Left cardiac atrium (tissue), 4 donors: ENCODE measurements around the gene ENOX1. TPM values are rescaled to one million over a fixed set of nuclear protein-coding genes. Genes with fewer than 3 reads are reported as not detected.

Experiments
- ATAC-seq, 2 donors: fragments of 200-7000 bp; cut with Tn5 transposase; one replicate each; pipeline ENCODE4 v1.9.1; 2020; ENCODE audit warnings: mild to moderate bottlenecking in 2 of 2, moderate library complexity in 2 of 2
- DNase-seq: peaks from one replicate; pipeline ENCODE4 v3.0.0-alpha.2; 2020
- intact Hi-C, 2 donors: fragments of 100-400 bp; cut with DNase I; formaldehyde crosslinking; loops; one replicate each; pipeline versions ENCODE4 v1.14.1 to v1.15.1; 2022 to 2023
- total RNA-seq, 2 donors: library from RNA; stranded (reverse); fragmentation: NEBNext Ultra II Directional; extraction: Animal tissue kit (Norgen Biotek cat#: 25700); gene quantifications; one replicate each; pipeline ENCODE4 v1.2.1, GENCODE V29; 2021
- donor health status: DM: no; HTN: yes; CAD: no.
- donor health status: DM: no; HTN: yes; CAD: no; lungs with severe emphysema.
- donor health status: DM: yes; HTN: yes; CAD: no.
- donor health status: Dilated cardiomyopathy.

ENOX1 gene
- total RNA-seq, 2 donors from 2014 or later: 1.7 to 2.0 TPM

- intact Hi-C loops: no loop called here
- ATAC-seq: no peak
- no peak for DNase-seq
Measured at GRCh38 chr13:43297967-43298678, 488.6 kb downstream of the ENOX1 start.

- ATAC-seq: no peak
- no peak for DNase-seq
- intact Hi-C loops: no loop called here
Measured at GRCh38 chr13:43295825-43296564, 490.8 kb downstream of the ENOX1 start.

- ATAC-seq (no peak), DNase-seq (no peak)
- intact Hi-C loops: no loop called here
Measured at GRCh38 chr13:43295321-43295720, 491.5 kb downstream of the ENOX1 start.

DNA sequence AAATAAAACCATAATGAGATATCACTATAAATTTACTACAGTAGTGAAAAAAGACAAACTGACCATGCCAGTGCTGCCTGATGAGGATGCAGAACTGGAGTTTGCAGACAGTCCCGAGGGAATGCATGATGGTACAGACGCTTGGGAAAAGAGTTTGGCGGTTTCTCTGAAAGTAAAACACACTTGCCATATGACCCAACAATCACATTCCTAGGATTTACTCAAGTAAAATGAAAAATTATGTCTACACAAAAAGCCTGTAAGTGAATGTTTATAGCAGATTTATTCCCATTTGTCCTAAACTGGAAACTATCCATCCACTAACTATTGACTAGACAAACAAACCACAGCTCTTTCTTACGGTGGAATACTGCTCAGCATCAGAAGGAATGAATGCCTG lies 492.4 kb downstream of the ENOX1 start:
- no peak for DNase-seq
- no peak for ATAC-seq
- intact Hi-C loops: no loop called here

DNA sequence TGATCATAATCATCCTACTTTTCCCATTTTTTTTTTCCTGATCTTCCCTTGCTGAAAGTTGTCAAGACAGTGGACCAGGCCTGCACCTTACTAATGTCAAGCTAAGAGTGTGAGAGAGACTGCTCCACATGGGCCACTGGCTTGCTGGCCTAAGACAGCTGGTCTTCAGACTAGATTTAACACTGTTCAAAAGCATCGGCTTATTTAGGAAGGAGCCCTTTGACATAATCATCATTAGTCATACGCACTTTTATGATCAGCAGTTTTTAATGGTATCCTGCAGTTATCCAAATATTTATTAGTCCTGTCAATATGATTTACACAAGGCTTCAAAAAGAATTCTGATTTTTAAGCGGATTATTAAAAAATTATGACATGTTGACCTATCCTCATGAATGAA lies 492.8 kb downstream of the ENOX1 start:
- DNase-seq (no peak), ATAC-seq (no peak)
- intact Hi-C loops: no loop called here

DNA sequence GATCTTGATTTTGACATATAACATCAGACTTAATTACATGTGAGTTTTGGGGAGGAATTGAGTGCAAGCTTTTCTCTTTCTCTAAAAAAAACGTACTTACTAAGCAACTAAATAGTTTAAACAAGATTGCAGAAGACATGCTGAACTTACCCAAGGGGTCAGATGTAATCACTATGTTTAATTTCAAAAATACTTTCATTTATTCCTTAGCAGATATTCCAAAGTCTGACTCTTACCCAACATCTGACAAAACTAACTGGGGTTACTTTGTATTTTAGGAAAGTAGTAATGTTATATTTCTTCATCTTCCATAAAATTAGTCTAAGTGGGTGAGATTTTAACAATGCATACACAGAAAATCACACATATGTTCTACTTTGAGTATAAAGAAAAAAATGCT lies 493.2 kb downstream of the ENOX1 start:
- ATAC-seq: no peak
- intact Hi-C loops: no loop called here
- DNase-seq: no peak

- intact Hi-C loops: no loop called here
- ATAC-seq: no peak
- DNase-seq: no peak
Measured at GRCh38 chr13:43293008-43293407, 493.8 kb downstream of the ENOX1 start.

- intact Hi-C loops: no loop called here
- no peak for ATAC-seq
Measured at GRCh38 chr13:43291287-43292060, 495.3 kb downstream of the ENOX1 start.

DNA sequence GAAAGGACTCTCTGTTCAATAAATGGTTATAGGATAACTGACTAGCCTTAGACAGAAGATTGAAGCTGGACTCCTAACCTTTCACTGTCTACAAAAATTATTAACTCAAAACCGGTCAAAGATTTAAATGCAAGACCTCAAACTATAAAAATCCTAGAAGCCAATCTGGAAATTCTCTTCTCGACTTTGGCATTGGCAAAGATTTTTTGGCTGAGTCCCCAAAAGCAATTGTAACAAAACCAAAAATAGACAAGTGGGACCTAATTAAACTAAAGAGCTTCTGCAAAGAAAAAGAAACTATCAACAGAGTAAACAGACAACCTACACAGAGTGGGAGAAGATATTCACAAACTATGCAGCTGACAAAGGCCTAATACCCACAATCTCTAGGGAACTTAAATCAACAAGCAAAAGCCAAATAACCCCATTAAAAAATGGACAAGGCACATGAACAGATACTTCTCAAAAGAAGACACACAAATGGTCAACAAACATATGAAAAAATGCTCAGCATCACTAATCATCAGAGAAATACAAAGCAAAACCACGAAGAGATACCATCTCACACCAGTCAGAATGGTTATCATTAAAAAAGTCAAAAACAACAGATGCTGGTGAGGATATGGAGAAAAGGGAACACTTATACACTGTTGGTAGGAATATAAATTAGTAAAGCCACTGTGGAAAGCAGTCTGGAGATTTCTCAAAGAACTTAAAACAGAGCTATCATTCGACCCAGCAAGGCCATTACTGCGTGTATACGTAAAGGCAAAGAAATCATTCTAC lies 497.1 kb downstream of the ENOX1 start:
- ATAC-seq (no peak), DNase-seq (no peak)
- intact Hi-C loops: no loop called here

More at GRCh38 chr13:43291287-43292060, 495.3 kb downstream of the ENOX1 start:
- no peak for DNase-seq

DNA sequence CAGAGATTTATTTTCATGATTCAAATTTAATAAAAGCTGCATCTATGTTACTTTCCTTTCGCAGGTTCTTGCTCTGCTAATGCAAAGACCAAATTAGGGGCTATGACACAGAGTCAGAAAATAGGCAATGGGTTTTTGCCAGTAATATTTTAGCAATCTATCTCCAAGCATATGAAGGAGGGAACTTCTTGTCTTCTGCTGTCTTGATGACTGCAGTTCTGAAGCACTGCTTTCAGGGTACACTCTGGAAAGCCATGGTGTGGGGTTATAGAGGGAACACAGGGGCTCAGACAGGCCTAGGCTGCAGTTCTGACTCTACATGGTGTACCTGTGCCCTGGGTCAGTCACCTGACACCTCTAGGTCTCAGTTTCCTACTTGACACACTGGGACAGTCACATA lies 500.0 kb downstream of the ENOX1 start:
- ATAC-seq: no peak
- intact Hi-C loops: no loop called here
- DNase-seq: no peak

DNA sequence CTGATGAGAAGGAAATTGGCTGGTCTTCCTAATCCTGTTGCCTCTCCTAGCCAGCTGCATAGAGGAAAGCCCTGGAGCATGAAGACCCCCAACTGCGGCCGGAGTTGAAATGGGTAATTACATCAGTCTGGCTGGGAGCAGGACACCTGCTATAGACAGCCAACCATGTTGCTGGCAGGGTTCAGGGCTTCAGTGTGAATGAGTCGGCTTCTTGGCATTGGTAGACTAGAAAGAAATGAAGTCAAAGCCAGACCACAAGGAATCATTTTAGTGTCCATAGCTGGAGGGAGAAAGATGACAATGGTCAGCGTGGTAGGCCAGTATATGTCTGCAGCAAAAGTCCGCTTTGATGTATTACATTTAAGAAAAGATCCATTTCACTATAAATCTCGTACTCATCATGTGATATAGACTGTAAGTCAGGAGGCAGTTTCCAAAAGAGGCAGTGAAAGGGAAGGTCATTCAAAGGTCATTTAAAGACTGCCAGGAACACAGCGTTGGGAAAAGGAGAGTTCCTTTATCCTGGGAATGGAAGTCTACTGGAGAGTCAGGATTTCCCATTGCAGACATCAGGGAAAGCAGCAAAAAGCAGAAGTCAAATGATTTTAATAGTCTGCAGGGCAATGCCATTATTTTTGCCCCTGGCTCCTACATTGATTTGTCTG lies 500.7 kb downstream of the ENOX1 start:
- DNase-seq (no peak), ATAC-seq (peak; percentile 34 to 74)
- intact Hi-C loops: no loop called here

DNA sequence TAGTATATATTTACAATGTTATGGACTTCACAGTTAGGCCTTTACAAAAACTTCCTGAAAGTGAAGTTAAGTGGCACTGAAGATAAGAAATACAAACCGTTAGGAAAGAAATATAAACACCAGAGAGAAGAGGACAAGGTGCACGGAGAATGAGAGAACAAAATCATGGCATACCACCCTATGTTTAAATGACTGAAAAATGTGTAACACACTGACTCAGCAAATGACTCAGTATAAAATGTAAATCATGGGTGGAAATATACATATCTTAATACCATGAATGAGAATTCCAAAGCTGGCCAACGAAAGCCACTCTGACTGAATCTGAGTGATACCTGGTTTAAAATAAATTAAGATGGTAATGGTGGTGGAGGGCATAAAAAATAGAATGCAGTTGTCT lies 502.6 kb downstream of the ENOX1 start:
- ATAC-seq (no peak), DNase-seq (no peak)
- intact Hi-C loops: no loop called here

DNA sequence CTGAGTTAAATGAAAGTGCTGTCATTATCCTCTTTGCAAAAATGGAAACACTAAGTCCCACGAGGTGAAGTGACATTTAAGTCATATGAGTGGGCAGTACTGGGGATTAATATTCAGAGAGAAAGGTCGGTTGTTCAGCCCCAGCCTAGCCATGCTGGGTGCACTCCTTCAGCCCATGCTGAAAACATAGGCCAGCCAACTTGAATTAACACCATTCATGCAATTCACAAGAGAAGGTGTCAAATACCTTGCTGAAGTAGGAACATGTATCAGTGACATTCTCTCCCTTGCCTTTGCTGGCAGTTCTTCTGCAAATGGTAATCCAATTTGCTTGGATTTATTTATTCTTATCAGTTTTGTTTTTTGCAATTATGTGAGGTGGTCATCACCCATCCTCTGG lies 507.1 kb downstream of the ENOX1 start:
- DNase-seq: no peak
- intact Hi-C loops: no loop called here
- ATAC-seq: peak in 1 of 2 donors; percentile 38

GRCh38 chr13:43278127-43278526 lies 508.6 kb downstream of the ENOX1 start:
- no peak for ATAC-seq
- no peak for DNase-seq
- intact Hi-C loops: no loop called here

- ATAC-seq (no peak), DNase-seq (no peak)
- intact Hi-C loops: no loop called here
Measured at GRCh38 chr13:43277142-43277541, 509.6 kb downstream of the ENOX1 start.

GRCh38 chr13:43274881-43275280 lies 511.9 kb downstream of the ENOX1 start:
- intact Hi-C loops: no loop called here
- no peak for ATAC-seq
- no peak for DNase-seq

DNA sequence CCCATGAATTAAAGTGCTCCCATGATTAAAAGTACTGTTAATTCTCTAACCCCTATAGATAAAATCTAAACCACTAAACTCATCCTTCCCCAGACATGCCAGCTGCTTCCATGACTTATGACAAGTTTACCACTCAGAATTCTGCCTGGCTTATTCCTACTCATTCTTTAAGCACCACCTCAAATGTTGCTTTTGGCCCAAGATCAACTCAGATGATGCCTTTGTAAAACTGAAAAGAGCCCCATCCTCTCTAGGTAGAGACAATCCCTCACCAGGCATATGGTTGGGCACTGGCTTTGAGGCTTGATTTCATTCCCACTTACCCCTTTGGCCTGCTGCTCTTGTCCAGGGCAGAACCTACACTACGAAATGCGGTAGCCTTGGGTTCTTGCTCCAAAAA lies 513.4 kb downstream of the ENOX1 start:
- ATAC-seq: no peak
- intact Hi-C loops: no loop called here
- DNase-seq: no peak

- DNase-seq (no peak), ATAC-seq (no peak)
- intact Hi-C loops: no loop called here
Measured at GRCh38 chr13:43272851-43273250, 513.9 kb downstream of the ENOX1 start.

GRCh38 chr13:43271152-43271551 lies 515.6 kb downstream of the ENOX1 start:
- no peak for DNase-seq
- intact Hi-C loops: no loop called here
- no peak for ATAC-seq
